H1 (cell line): ENCODE results near the gene UFD1. TPM values are rescaled to one million over a fixed set of nuclear protein-coding genes. Genes with fewer than 3 reads are reported as not detected.
A peak's percentile ranks its signal among the peaks of the same experiment; 100 is the strongest.

Source experiments
- CTCF ChIA-PET: fragments of 300-600 bp; sonication (Branson Sonifier 250); formaldehyde crosslinking; loops from one replicate; lab custom pipeline; 2021; ENCODE audit not compliant: partially characterized antibody; lab: Charles Lee
- POLR2A ChIA-PET: fragments of 300-600 bp; sonication (Branson Sonifier 250); formaldehyde crosslinking; loops from one replicate; lab custom pipeline; 2021; ENCODE audit warnings: inconsistent platforms; ENCODE audit not compliant: partially characterized antibody; lab: Charles Lee
- DNase-seq, 2 experiments: peaks; one replicate each; pipeline versions ENCODE4 v3.0.0 to v3.0.0-alpha.2; 2010 to 2022; ENCODE audit warnings: low spot score in 2 of 2, low read depth in 1 of 2, mixed read lengths in 1 of 2
- FAIRE-seq: peaks from 2 replicates; lab custom pipeline; 2011; peaks lifted over from hg19 to GRCh38; lab: Jason Lieb, UNC
- H2AFZ ChIP-seq: 2 replicates; pipeline ENCODE4 v1.8.1; 2012; ENCODE audit warnings: low read length, inconsistent platforms
- H2AK5ac ChIP-seq: 2 replicates; pipeline ENCODE4 v1.6.1; 2013; ENCODE audit warnings: low read depth, low read length
- H2BK120ac ChIP-seq: replicated peaks from 2 replicates; pipeline ENCODE3; 2013; ENCODE audit warnings: low read depth, low read length, inconsistent platforms
- H2BK12ac ChIP-seq: 2 replicates; pipeline ENCODE4 v1.6.1; 2013; ENCODE audit warnings: low read depth, low read length
- H2BK15ac ChIP-seq: 2 replicates; pipeline ENCODE4 v1.6.1; 2013; ENCODE audit warnings: low read length
- H2BK20ac ChIP-seq: 2 replicates; pipeline ENCODE4 v1.6.1; 2013; ENCODE audit warnings: low read length
- H2BK5ac ChIP-seq: 2 replicates; pipeline ENCODE4 v1.6.1; 2013; ENCODE audit warnings: low read depth, low read length
- H3K14ac ChIP-seq: 2 replicates; pipeline ENCODE4 v1.6.1; 2013; ENCODE audit warnings: inconsistent platforms; ENCODE audit not compliant: insufficient read length
- H3K18ac ChIP-seq: 2 replicates; pipeline ENCODE4 v1.6.1; 2013; ENCODE audit warnings: low read length; ENCODE audit errors: extremely low read depth
- H3K23ac ChIP-seq: 2 replicates; pipeline ENCODE4 v1.6.1; 2013; ENCODE audit warnings: inconsistent platforms; ENCODE audit not compliant: insufficient read length
- H3K23me2 ChIP-seq: 2 replicates; pipeline ENCODE4 v1.6.1; 2013; ENCODE audit warnings: low read depth, low read length
- H3K27ac ChIP-seq: 2 replicates; pipeline ENCODE4 v1.6.1; 2011; ENCODE audit warnings: low read depth, low read length, inconsistent platforms
- H3K27me3 ChIP-seq, 4 experiments: replicated peaks in 1 of 4; 1 replicate in 1 of 4; 2 replicates in 3 of 4; pipeline versions ENCODE4 v1.6.1 to v1.8.1; 2011 to 2013; ENCODE audit warnings: low read length in 3 of 4, mild to moderate bottlenecking in 3 of 4, inconsistent platforms in 2 of 4, mixed read lengths in 2 of 4, moderate library complexity in 1 of 4; ENCODE audit not compliant: control insufficient read depth in 3 of 4, insufficient read depth in 3 of 4; ENCODE audit errors: extremely low read depth in 1 of 4
- H3K36me3 ChIP-seq, 4 experiments: 2 replicates each; pipeline versions ENCODE4 v1.6.1 to v1.8.1; 2011 to 2013; ENCODE audit warnings: mild to moderate bottlenecking in 4 of 4, low read length in 3 of 4, moderate library complexity in 2 of 4, control low read depth in 1 of 4, inconsistent platforms in 1 of 4; ENCODE audit not compliant: insufficient read depth in 4 of 4, control insufficient read depth in 2 of 4
- H3K4ac ChIP-seq: replicated peaks from 2 replicates; pipeline ENCODE3; 2013; ENCODE audit warnings: low read length, low read depth, mixed read lengths, inconsistent platforms; ENCODE audit not compliant: insufficient read length
- H3K4me1 ChIP-seq, 4 experiments: replicated peaks in 1 of 4; 1 replicate in 1 of 4; 2 replicates in 3 of 4; pipeline versions ENCODE4 v1.6.1 to v1.8.1; 2011 to 2013; ENCODE audit warnings: low read length in 3 of 4, inconsistent platforms in 2 of 4, mixed read lengths in 1 of 4; ENCODE audit not compliant: insufficient read depth in 4 of 4, control insufficient read depth in 3 of 4
- H3K4me2 ChIP-seq, 2 experiments: 2 replicates each; pipeline versions ENCODE4 v1.6.1 to v1.8.1; 2011 to 2013; ENCODE audit warnings: low read depth in 2 of 2, low read length in 2 of 2, control low read depth in 1 of 2, inconsistent platforms in 1 of 2, mild to moderate bottlenecking in 1 of 2; ENCODE audit not compliant: insufficient read depth in 1 of 2
- H3K4me3 ChIP-seq, 4 experiments: fragments of 200-600, 300-600 bp in 1 of 4; sonication (generic), shearing (Covaris generic), sonication (Bioruptor Twin) in 1 of 4; 2 replicates each; pipeline versions ENCODE4 v1.5.1 to v1.8.1; 2011 to 2016; ENCODE audit warnings: low read length in 4 of 4, low read depth in 3 of 4, control low read depth in 2 of 4, inconsistent platforms in 2 of 4, mild to moderate bottlenecking in 2 of 4, mixed read lengths in 1 of 4, moderate library complexity in 1 of 4; ENCODE audit not compliant: insufficient read depth in 2 of 4; ENCODE audit errors: extremely low read depth in 1 of 4
- H3K56ac ChIP-seq: replicated peaks from 2 replicates; pipeline ENCODE3; 2013; ENCODE audit warnings: low read depth, mild to moderate bottlenecking, mixed read lengths, low read length, inconsistent platforms; ENCODE audit not compliant: insufficient read length
- H3K79me1 ChIP-seq: 2 replicates; pipeline ENCODE4 v1.6.1; 2013; ENCODE audit warnings: low read depth, low read length, control low read depth
- H3K79me2 ChIP-seq, 2 experiments: 2 replicates each; pipeline versions ENCODE4 v1.6.1 to v1.8.1; 2012 to 2013; ENCODE audit warnings: low read length in 2 of 2, mild to moderate bottlenecking in 2 of 2, inconsistent platforms in 1 of 2; ENCODE audit not compliant: insufficient read depth in 2 of 2, control insufficient read depth in 1 of 2
- H3K9ac ChIP-seq, 4 experiments: replicated peaks in 1 of 4; 1 replicate in 1 of 4; 2 replicates in 3 of 4; pipeline versions ENCODE4 v1.6.1 to v1.8.1; 2011 to 2013; ENCODE audit warnings: low read depth in 3 of 4, low read length in 3 of 4, control low read depth in 2 of 4, mild to moderate bottlenecking in 2 of 4, moderate library complexity in 2 of 4, inconsistent platforms in 1 of 4; ENCODE audit errors: extremely low read depth in 1 of 4
- H3K9me3 ChIP-seq, 2 experiments: 2 replicates each; pipeline versions ENCODE4 v1.6.1 to v1.8.1; 2012 to 2013; ENCODE audit warnings: mild to moderate bottlenecking in 2 of 2, moderate library complexity in 2 of 2, control low read depth in 1 of 2, inconsistent platforms in 1 of 2, low read depth in 1 of 2, low read length in 1 of 2, mixed read lengths in 1 of 2; ENCODE audit not compliant: insufficient read depth in 2 of 2
- H4K20me1 ChIP-seq, 2 experiments: replicated peaks in 1 of 2; 2 replicates each; pipeline versions ENCODE3 to v1.8.1; 2011 to 2013; ENCODE audit warnings: inconsistent platforms in 2 of 2, low read length in 2 of 2, mild to moderate bottlenecking in 1 of 2; ENCODE audit not compliant: insufficient read depth in 2 of 2, control insufficient read depth in 1 of 2
- H4K5ac ChIP-seq: 2 replicates; pipeline ENCODE4 v1.6.1; 2013; ENCODE audit warnings: low read length, low read depth, mixed read lengths, inconsistent platforms; ENCODE audit not compliant: insufficient read length
- H4K8ac ChIP-seq: 2 replicates; pipeline ENCODE4 v1.8.0; 2013; ENCODE audit warnings: mild to moderate bottlenecking, moderate library complexity, low read length, inconsistent platforms; ENCODE audit not compliant: insufficient read depth; ENCODE audit errors: extremely low read depth
- H4K91ac ChIP-seq: replicated peaks from 2 replicates; pipeline ENCODE3; 2013; ENCODE audit warnings: low read length, mixed read lengths, inconsistent platforms; ENCODE audit not compliant: insufficient read length
- PHF8 ChIP-seq: fragments of 200-600 bp; sonication (generic); conservative IDR thresholded peaks from 2 replicates; pipeline ENCODE4 v1.7.1; 2012; ENCODE audit warnings: low read depth, mild to moderate bottlenecking, inconsistent platforms, low read length, moderate library complexity
- SP4 ChIP-seq: IDR thresholded peaks from 2 replicates; pipeline ENCODE4 v1.6.1; 2012; ENCODE audit warnings: low read length, inconsistent platforms
- WGBS, 2 experiments: shearing (Covaris generic) in 1 of 2; methylation state at CpG; one replicate each; pipeline versions ENCODE4 v1.1.6 to v1.1.7; 2013 to 2015; ENCODE audit warnings: low lambda C conversion rate in 2 of 2, mixed read lengths in 2 of 2, inconsistent platforms in 1 of 2, low coverage in 1 of 2, missing lambda C conversion rate in 1 of 2; ENCODE audit not compliant: insufficient replicate concordance in 2 of 2, insufficient coverage in 1 of 2, insufficient read length in 1 of 2; ENCODE audit errors: extremely low coverage in 1 of 2, missing lambda C conversion rate in 1 of 2; 5-methylcytosine and 5-hydroxymethylcytosine counted together
- polyA plus RNA-seq, 7 experiments: library from polyadenylated mRNA; depleted of rRNA in 3 of 7; stranded (reverse) in 5 of 7; unstranded in 2 of 7; fragments of >200 nt in 5 of 7; fragments of 200-250 nt in 2 of 7; gene quantifications; 1 replicate in 5 of 7; 2 replicates in 1 of 7; 4 replicates in 1 of 7; pipeline versions ENCODE4 v1.2.1 to v1.2.3, GENCODE V29; 2011 to 2013; ENCODE audit warnings: missing spikeins in 2 of 7, mixed read lengths in 2 of 7
- total RNA-seq: library from RNA; stranded (reverse); fragmentation: NEBNext Ultra II Directional; extraction: Animal tissue kit (Norgen Biotek cat#: 25700); gene quantifications from 2 replicates; pipeline ENCODE4 v1.2.1, GENCODE V29; 2021

UFD1 gene
- total and polyA plus RNA-seq, 2 of the 8 experiments (the other 6 are each of a cell fraction or from before 2014, with no cell fraction given), result 74.6 to 116 TPM

GRCh38 chr22:19480173-19480568 lies 1.2 kb upstream of the UFD1 start:
- peaks cover 3 to 46% of the 10 kb centered on the region in 2 experiments; a peak in 3 of 4 replicates for H3K79me2 ChIP-seq
- peak overlapping the region; percentile 80 for H3K27ac ChIP-seq
- H3K27me3 ChIP-seq, result no peaks in the 10 kb centered on the region
- no peak for DNase-seq
- H3K23ac ChIP-seq, result no peak overlapping the region
- H2AK5ac ChIP-seq, result no peak overlapping the region
- H4K5ac ChIP-seq, result no peak overlapping the region
- CTCF ChIA-PET, result interaction anchor here (1.6 kb wide), 1 partner anchor 16 kb away, joined by 5 read pairs; no protein-coding TSS in a partner anchor
- no peak overlapping the region for H3K14ac ChIP-seq
- no peaks in the 10 kb centered on the region for H3K9me3 ChIP-seq
- no peak overlapping the region; the same call in 1 of the 2 replicates for H2AFZ ChIP-seq
- no peak overlapping the region for H4K91ac ChIP-seq
- no peak overlapping the region for H2BK15ac ChIP-seq
- peaks cover 0 to 10% of the 10 kb centered on the region in 2 experiments for H4K20me1 ChIP-seq
- 0 out of 2 replicates have a peak overlapping the region, but pooled peaks have one; percentile 1 for H2BK5ac ChIP-seq
- no peak overlapping the region for H2BK120ac ChIP-seq
- H3K23me2 ChIP-seq, result peaks cover 14% of the 10 kb centered on the region
- no peak overlapping the region for H3K4ac ChIP-seq
- peak overlapping the region; percentile 61 to 99 for H3K4me2 ChIP-seq
- whole genome bisulfite sequencing, 2 experiments, result 3% methylated on average over 14 of the region's 15 CpGs; no CpG with 5 or more reads in 1 of the 2 experiments
- H3K79me1 ChIP-seq, result peaks cover 5% of the 10 kb centered on the region
- 0 out of 2 replicates have a peak overlapping the region, but pooled peaks have one; percentile 28 for H3K18ac ChIP-seq
- peak overlapping the region; percentile 98 for H4K8ac ChIP-seq
- POLR2A ChIA-PET, result interaction anchor here (0.7 to 3.7 kb wide), 29 partner anchors 8 to 370 kb away, joined by 3 to 33 read pairs (median 4); partner anchors contain the start of genes C22orf39, HIRA and MRPL40
- H3K9ac ChIP-seq, result peak overlapping the region; percentile 95 to 99 (median 97)
- no peak for FAIRE-seq
- H3K36me3 ChIP-seq, result peaks cover 14 to 27% (median 18%) of the 10 kb centered on the region in 4 experiments
- no peak overlapping the region; the same call in 1 of the 2 replicates for H2BK12ac ChIP-seq
- H3K4me1 ChIP-seq, result peaks cover 0 to 8% (median 1%) of the 10 kb centered on the region in 4 experiments; a peak in 2 of 7 replicates
- TF ChIP-seq PHF8 (peak; percentile 1; the same call in 1 of the 2 replicates), SP4 (no peak)
- peak overlapping the region; percentile 82 to 99 (median 94) for H3K4me3 ChIP-seq
- no peak overlapping the region for H3K56ac ChIP-seq
- no peak overlapping the region for H2BK20ac ChIP-seq
